PFSK-1 (cell line): ENCODE measurements around the gene SCN1B.

ENCODE experiments used
- FOXP2 ChIP-seq: optimal IDR thresholded peaks from 2 replicates; pipeline ENCODE3; 2011; ENCODE audit warnings: borderline replicate concordance, control low read depth, inconsistent platforms; ENCODE audit not compliant: insufficient read depth; ENCODE audit errors: extremely low read length, extremely low read depth
- POLR2AphosphoS5 ChIP-seq: IDR thresholded peaks from 2 replicates; pipeline ENCODE4 v1.6.1; 2012; ENCODE audit warnings: low read depth, mild to moderate bottlenecking, control low read depth, low read length, moderate library complexity
- REST ChIP-seq, 2 experiments: IDR thresholded peaks; 2 replicates each; pipeline versions ENCODE4 v1.6.1 to v1.8.0; 2011 to 2012; ENCODE audit warnings: low read depth in 2 of 2, low read length in 2 of 2, control low read depth in 1 of 2, inconsistent platforms in 1 of 2, mild to moderate bottlenecking in 1 of 2, moderate library complexity in 1 of 2; ENCODE audit not compliant: insufficient read depth in 1 of 2
- SIN3A ChIP-seq: IDR thresholded peaks from 2 replicates; pipeline ENCODE4 v1.6.1; 2012; ENCODE audit warnings: mild to moderate bottlenecking, low read length, moderate library complexity, borderline replicate concordance; ENCODE audit not compliant: insufficient read depth
- TAF1 ChIP-seq: IDR thresholded peaks from 2 replicates; pipeline ENCODE4 v1.6.1; 2012; ENCODE audit warnings: low read length, control low read depth, borderline replicate concordance; ENCODE audit not compliant: insufficient read depth

SCN1B gene

GRCh38 chr19:34994643-34995541 lies 35.4 kb upstream of the SCN1B start:
- TF ChIP-seq REST (IDR thresholded peaks at IDR 0.05; ENCODE audit: insufficient read depth in 1 of 2, low read depth in 2 of 2, low read length in 2 of 2): no peak
- no peak for TF ChIP-seq POLR2AphosphoS5
- no peak for TF ChIP-seq FOXP2
- TF ChIP-seq TAF1: no peak
- TF ChIP-seq SIN3A: no peak

GRCh38 chr19:34995551-34995950 lies 34.7 kb upstream of the SCN1B start:
- TF ChIP-seq FOXP2: no peak
- no peak for TF ChIP-seq TAF1
- TF ChIP-seq POLR2AphosphoS5: no peak
- TF ChIP-seq SIN3A: no peak
- TF ChIP-seq REST (IDR thresholded peaks at IDR 0.05; ENCODE audit: insufficient read depth in 1 of 2, low read depth in 2 of 2, low read length in 2 of 2): no peak

GRCh38 chr19:34997071-34997617 lies 33.1 kb upstream of the SCN1B start:
- no peak for TF ChIP-seq SIN3A
- TF ChIP-seq TAF1: no peak
- TF ChIP-seq POLR2AphosphoS5: no peak
- no peak for TF ChIP-seq FOXP2
- no peak for TF ChIP-seq REST (IDR thresholded peaks at IDR 0.05; ENCODE audit: insufficient read depth in 1 of 2, low read depth in 2 of 2, low read length in 2 of 2)

GRCh38 chr19:34998777-34999497 lies 31.3 kb upstream of the SCN1B start:
- TF ChIP-seq SIN3A (no peak), FOXP2 (no peak), POLR2AphosphoS5 (no peak), TAF1 (no peak), REST (IDR thresholded peaks at IDR 0.05; ENCODE audit: insufficient read depth in 1 of 2, low read depth in 2 of 2, low read length in 2 of 2) (no peak)
